ENCODE results near the gene SEMA7A.
"Not testable (repeated sequence)": the region's sequence is repeated elsewhere in the genome, so short reads cannot be mapped to it uniquely, and the experiment has no call there.

The SEMA7A gene

GRCh38 chr15:74397239-74398068 is 36.3 kb downstream of the SEMA7A start:
- no peak for DNase-seq

GRCh38 chr15:74396445-74397238 is 37.1 kb downstream of the SEMA7A start:
- DNase-seq: no peak

GRCh38 chr15:74396146-74396438 is 37.7 kb downstream of the SEMA7A start:
- no peak for DNase-seq

- no peak for DNase-seq
Measured at GRCh38 chr15:74395319-74396145, 38.2 kb downstream of the SEMA7A start.

GRCh38 chr15:74394090-74394846 is 39.5 kb downstream of the SEMA7A start:
- no peak for DNase-seq

- no peak for DNase-seq
Measured at GRCh38 chr15:74393423-74393822, 40.3 kb downstream of the SEMA7A start.

GRCh38 chr15:74392902-74393301 is 40.9 kb downstream of the SEMA7A start:
- DNase-seq: no peak

- DNase-seq: no peak
Measured at GRCh38 chr15:74392451-74392830, 41.3 kb downstream of the SEMA7A start.

GRCh38 chr15:74391582-74392450 is 41.9 kb downstream of the SEMA7A start:
- no peak for DNase-seq

GRCh38 chr15:74390647-74391288 is 43.0 kb downstream of the SEMA7A start:
- no peak for DNase-seq

- not testable (repeated sequence) for DNase-seq
Measured at GRCh38 chr15:74390049-74390646, 43.6 kb downstream of the SEMA7A start.

- DNase-seq: no peak
Measured at GRCh38 chr15:74389241-74390048, 44.3 kb downstream of the SEMA7A start.

- DNase-seq: no peak
Measured at GRCh38 chr15:74388363-74388951, 45.3 kb downstream of the SEMA7A start.

- DNase-seq: no peak
Measured at GRCh38 chr15:74387621-74388362, 46.0 kb downstream of the SEMA7A start.

GRCh38 chr15:74387141-74387541 is 46.6 kb downstream of the SEMA7A start:
- DNase-seq: no peak

- DNase-seq: no peak
Measured at GRCh38 chr15:74386496-74387140, 47.1 kb downstream of the SEMA7A start.

GRCh38 chr15:74385733-74386132 is 48.0 kb downstream of the SEMA7A start:
- DNase-seq: no peak

Data from SHP77 treated with DMSO at 0.1 percent for 48 hours (cell line).